Fibroblast of villous mesenchyme (primary cell): Measurements from ENCODE around the gene COG3. TPM values are rescaled to one million over a fixed set of nuclear protein-coding genes. Genes with fewer than 3 reads are reported as not detected.

Experiments used
- DNase-seq: peaks from one replicate; pipeline ENCODE4 v3.0.0-alpha.2; 2010; ENCODE audit warnings: low read depth
- H3K4me3 ChIP-seq: 2 replicates; pipeline ENCODE4 v1.5.1; 2011; ENCODE audit warnings: low read depth, mild to moderate bottlenecking, low read length
- CTCF ChIP-seq: IDR thresholded peaks from 2 replicates; pipeline ENCODE4 v1.5.1; 2012; ENCODE audit warnings: low read depth, mild to moderate bottlenecking, low read length; ENCODE audit not compliant: insufficient read depth
- total RNA-seq: library from RNA; depleted of rRNA; stranded (reverse); fragments of >200 nt; gene quantifications from 2 replicates; pipeline ENCODE4 v1.2.3, GENCODE V29; 2012

COG3 gene
- total RNA-seq, 1 donor: 41.0 TPM

DNA sequence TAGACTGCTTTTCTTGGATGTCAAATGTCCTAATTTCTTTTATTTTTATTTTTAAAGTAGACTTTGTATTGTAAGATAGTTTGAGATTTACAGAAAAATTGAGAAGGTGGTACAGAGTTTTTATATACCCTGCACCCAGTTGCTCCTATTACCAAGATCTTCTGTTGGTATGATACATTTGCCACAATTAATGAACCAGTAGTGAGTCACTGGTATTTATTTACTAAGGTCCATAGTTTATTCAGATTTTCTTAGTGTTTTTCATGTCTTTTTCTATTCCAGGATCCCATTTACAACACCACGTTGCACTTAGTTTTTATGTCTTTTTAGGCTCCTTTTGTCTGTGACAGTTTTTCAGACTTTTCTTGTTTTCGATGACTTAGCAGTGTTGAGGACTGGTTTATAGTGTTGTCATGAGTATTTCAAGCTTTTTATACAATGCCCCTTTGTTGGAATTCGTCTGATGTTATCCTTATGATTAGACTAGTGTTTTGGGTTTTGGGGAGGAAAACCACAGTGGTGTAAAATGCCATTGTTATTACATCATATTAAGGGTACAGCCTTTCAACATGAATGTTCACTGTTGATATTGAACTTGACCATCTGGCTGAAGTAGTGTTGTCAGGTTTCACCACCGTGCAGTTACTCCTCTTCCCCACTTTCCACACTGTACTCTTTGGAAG, 35.9 kb downstream of the COG3 start:
- TF ChIP-seq CTCF: no peak
- no peak overlapping the region for H3K4me3 ChIP-seq
- peak; percentile 86 for DNase-seq

- DNase-seq: no peak
- no peak overlapping the region for H3K4me3 ChIP-seq
- no peak for TF ChIP-seq CTCF
Measured at GRCh38 chr13:45501175-45501526, 36.4 kb downstream of the COG3 start.

DNA sequence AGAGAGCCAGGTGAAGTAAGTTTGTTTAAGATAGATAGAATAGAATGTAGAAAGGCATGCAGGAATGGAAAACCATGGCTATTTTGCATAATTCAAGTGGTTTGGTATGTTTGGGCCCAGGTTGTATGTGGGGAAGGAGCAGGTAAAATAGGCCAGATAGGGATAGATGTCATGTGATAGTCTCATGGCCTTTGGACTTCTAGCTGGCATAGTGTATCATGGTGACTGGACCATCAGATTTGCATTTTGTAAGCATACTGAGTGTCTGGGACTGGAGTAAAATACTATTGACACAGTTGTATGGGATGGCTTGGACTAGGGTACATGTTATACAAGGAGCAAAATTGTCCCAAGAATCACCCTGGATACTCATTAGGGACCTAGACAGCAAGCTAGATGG, 38.9 kb downstream of the COG3 start:
- DNase-seq: no peak
- H3K4me3 ChIP-seq: no peak overlapping the region
- TF ChIP-seq CTCF: no peak

DNA sequence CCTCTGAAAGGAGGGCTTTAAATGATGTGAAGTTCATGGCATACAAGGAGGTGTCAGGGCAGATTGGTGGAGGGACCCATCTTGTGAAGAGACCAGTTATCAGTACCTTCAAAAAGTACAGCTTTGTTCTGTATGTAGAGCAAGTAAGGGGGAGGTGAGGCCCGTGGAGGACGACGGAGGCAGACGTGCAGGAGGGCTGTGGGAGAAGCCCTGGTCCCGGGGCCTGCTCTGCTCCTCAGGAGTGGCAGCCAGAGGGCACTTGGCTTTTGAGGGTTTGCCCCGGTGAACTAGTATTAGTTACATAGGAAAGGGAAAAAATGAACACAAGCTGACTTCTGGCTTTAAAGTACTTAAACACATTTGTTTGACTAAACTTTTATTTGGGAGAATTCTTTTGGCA, 42.1 kb downstream of the COG3 start:
- DNase-seq: no peak
- TF ChIP-seq CTCF: no peak
- no peak overlapping the region for H3K4me3 ChIP-seq

DNA sequence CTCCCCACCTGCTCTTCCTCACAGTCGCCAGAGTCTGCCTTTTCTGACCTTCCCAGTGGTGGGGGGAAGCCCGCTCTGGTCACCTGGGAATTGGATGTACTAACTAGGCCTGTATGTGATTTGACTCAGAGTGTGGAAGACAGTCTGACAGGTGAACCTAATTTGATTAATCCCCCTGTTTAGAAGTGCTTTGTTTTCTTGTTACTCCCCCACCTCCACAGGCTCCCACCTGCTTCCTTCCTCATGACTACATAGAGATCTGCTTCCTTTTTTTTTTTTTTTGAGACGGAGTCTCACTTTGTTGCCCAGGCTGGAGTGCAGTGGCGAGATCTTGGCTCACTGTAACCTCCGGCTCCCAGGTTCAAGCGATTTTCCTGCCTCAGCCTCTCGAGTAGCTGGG, 44.0 kb downstream of the COG3 start:
- DNase-seq: no peak
- no peak for TF ChIP-seq CTCF
- H3K4me3 ChIP-seq: no peak overlapping the region

- H3K4me3 ChIP-seq: no peak overlapping the region
- DNase-seq: no peak
- no peak for TF ChIP-seq CTCF
Measured at GRCh38 chr13:45510672-45511071, 45.9 kb downstream of the COG3 start.
